Germinal center (tissue), 1 donor: Measurements from ENCODE around the gene TIGD3.
"Not testable (repeated sequence)": the region's sequence is repeated elsewhere in the genome, so short reads cannot be mapped to it uniquely, and the experiment has no call there.

Source experiments
- DNase-seq: peaks from one replicate; pipeline ENCODE4 v3.0.0; 2012; ENCODE audit warnings: mixed read lengths, low spot score

Gene TIGD3

DNA sequence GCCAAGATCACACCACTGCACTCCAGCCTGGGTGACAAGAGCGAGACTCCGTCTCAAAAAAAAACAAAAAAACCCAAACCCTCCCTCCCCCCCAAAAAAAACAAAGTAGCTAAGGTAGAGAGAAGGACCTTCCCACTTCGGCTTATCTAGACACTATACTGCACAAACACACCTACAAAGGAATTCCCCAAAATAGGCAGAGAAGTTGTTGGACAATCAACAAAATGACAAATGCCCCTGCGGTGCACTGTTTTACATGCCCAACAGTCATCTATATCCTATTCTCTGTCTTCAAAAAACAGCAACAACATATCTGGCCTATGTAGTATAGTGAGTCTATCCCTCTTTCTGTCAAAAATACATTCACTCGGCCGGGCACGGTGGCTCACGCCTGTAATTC lies 27.5 kb upstream of the TIGD3 start:
- no peak for DNase-seq

- DNase-seq = no peak
These were observed 25.1 kb upstream of the TIGD3 start for GRCh38 chr11:65329478-65329877.

GRCh38 chr11:65329944-65330403 lies 24.6 kb upstream of the TIGD3 start:
- DNase-seq = peak; percentile 71

- DNase-seq = no peak
These were observed 24.0 kb upstream of the TIGD3 start for GRCh38 chr11:65330544-65330943.

- not testable (repeated sequence) for DNase-seq
These were observed 22.0 kb upstream of the TIGD3 start for GRCh38 chr11:65332591-65332990.

DNA sequence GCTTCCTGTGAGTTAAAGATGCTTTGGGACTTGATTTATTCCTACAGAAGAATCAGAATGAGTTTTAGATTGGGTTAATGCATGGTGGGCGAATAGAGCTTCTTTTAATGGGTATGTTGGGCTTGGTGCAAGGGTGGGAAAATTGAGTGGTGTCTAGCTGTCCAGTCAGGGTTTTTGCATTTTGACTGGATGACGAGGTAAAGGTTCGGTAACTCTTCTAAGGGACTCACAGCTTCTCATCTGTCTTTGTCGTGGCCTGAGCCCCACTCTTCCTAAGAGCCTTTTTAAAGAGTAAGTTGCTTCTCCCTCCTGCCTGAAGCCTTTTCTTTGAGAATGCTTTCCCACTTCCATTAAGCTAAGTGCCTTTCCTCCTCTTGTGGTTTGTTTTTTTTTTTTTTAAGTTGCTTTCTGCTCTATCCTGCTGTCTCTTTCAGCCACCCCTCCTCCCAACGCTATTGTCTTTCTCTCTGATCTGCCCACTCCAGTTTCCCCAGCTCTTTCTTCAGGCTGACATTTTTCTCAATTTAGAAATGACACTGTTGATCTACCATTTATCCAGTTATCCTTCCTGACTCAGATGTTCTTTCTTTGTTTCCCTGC lies 19.8 kb upstream of the TIGD3 start:
- no peak for DNase-seq

DNA sequence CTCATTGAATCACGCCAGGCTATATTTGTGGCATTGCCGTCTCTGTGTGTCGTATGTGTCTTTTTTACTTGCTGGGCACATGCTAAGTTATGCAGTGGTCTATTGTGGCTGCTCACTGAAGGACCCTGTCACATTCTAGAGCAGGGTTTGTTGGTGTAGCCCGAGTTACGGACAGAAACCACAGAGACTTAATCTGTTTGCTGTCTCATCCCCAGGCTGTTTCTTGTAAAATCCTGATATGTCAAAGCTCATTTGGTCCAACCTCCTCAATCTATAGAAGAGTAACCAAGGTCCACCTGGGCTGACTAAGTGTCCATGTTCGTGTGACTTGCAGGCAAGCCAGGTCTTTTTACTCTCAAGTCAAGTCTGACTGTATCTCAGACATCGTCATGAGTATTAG lies 15.9 kb upstream of the TIGD3 start:
- DNase-seq = no peak

- DNase-seq = no peak
These were observed 14.3 kb upstream of the TIGD3 start for GRCh38 chr11:65340226-65340625.

- no peak for DNase-seq
These were observed 12.7 kb upstream of the TIGD3 start for GRCh38 chr11:65341856-65342255.

GRCh38 chr11:65351511-65351910 lies 3.0 kb upstream of the TIGD3 start:
- no peak for DNase-seq

DNA sequence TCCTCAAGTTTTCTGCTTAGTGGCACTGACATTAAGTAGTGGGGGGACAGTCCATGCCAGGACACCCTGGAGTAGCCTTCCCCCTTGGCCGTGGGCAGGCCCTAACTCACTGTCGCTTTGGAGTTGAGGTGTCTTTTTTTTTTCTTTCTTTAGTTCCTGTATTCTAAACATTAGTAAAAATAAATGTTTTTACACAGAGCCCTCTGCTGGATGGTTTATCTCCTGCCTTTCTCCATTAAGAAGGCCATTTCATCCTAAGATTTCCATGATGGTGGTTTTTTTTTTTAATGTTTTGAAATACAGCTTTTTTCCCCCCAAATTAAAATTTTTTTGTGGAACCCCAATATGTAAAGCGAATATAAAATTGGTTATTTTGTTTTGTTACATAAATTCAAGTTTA lies 1.8 kb upstream of the TIGD3 start:
- DNase-seq = no peak

DNA sequence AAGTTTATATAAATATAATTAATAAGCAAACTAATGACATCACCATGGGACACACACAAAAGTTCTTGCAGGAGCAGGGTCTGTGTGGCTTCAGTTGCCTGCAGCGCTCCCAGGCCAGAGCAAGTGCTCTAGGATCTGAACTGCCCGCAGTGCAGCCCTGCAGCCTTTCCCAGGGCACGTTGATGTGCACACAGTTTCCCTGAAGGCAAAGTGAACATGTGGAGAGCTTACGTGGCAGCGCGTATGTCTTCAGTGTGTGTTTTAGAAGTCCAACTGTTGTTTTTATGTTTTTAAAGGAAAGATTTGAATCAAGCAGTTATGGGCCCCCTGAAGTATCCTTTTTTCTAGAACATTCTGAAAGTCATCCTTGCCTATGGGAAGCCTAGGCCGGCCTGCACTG lies 1.2 kb upstream of the TIGD3 start:
- no peak for DNase-seq

- no peak for DNase-seq
These were observed 669 bp upstream of the TIGD3 start for GRCh38 chr11:65353900-65354264.

DNA sequence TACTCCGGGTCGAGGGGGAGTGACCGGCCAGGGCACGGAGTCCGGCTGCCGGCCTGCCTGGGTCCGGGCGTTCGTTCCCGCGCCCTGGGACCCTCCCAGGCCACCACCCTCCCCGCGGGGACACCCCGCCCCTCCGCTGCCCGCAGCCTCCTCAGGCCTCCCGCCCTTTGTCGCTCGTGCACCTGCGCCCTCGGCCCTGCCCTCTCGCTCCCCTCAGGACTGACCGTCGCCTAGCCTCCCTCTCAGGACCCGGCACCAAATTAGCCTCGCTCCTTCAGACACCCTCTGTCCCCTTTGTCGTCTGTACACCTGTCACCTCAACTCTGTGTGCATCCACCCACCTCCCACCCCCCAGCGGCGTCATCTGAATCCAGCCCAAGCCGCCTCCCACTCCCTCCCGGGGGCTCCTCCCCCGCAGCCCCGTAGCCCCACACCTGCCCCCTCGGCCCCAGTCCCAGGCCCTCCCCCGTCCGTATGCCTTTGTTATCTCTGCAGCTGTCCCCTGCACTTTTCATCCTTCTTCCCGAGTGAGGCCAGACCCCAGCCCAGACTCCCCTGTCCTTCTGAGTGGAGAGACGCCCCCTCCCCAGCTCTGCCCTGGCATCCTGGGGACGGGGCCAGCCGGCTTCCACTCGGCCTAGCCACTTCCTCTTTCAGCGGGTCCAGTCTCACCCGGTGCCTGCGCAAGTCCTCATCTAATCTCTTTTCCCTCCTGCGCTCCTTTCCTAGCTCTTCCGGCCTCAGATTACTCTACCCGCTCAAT lies 643 bp downstream of the TIGD3 start:
- peak; percentile 81 for DNase-seq

GRCh38 chr11:65355776-65356393 lies 1.3 kb downstream of the TIGD3 start:
- no peak for DNase-seq

DNA sequence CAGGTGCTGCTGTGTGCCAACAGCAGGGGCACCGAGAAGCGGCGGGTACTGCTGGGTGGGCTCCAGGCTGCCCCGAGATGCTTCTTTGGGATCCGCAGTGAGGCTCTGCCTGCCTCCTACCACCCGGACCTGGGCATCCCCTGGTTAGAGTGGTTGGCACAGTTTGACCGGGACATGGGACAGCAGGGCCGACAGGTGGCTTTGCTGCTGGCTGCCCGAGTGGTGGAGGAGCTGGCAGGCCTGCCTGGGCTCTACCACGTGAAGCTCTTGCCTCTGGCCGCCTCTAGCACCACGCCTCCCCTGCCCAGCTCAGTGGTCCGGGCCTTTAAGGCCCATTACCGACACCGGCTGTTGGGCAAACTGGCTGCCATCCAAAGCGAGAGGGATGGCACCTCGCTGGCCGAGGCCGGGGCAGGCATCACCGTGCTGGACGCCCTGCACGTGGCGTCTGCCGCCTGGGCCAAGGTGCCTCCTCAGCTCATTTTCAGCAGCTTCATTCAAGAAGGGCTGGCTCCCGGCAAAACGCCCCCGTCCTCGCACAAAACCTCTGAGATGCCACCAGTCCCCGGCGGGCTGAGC lies 1.9 kb downstream of the TIGD3 start:
- no peak for DNase-seq

GRCh38 chr11:65357856-65358356 lies 3.4 kb downstream of the TIGD3 start:
- DNase-seq = no peak

GRCh38 chr11:65362320-65362931 lies 7.9 kb downstream of the TIGD3 start:
- no peak for DNase-seq

GRCh38 chr11:65362966-65363365 lies 8.4 kb downstream of the TIGD3 start:
- no peak for DNase-seq

DNA sequence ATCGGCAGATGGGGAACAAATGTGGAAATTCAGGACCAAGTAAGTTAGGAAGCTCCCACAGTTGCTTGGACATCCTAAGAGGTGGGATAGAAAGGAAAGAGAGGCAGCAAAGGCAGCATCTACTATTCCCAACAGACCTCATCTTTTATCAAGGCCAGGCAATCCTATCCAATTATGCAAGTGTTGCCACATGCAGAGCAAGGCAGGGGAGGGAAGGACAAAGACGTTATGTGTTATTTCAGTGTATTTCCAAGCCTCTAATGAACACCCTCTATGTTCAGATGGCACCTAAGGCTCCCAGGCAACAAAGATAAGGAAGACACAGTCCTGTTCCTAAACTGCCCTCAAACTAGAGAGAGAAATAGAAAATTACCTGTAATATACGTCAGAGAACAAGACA lies 9.2 kb downstream of the TIGD3 start:
- no peak for DNase-seq

DNA sequence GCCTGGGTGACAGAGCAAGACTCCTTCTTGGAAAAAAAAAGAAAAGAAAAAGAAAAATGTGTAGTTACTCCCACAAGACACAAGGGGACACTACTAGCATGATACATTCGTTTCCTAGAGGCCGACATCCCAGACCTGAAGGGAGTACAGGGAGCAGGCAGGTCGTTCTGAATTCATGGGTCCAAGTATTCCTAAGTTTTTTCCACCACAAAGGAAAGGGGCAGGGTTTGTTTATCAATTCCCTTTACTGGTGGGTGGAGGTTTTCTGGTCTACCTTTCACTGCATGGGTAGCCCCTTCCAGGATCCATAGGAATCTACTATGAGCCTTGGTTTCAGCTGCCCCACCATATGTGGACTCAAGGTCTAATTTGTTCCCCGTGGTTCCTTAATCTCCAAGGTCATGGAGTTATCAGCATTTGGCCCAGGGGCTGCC lies 11.8 kb downstream of the TIGD3 start:
- DNase-seq = peak; percentile 78

- no peak for DNase-seq
These were observed 16.1 kb downstream of the TIGD3 start for GRCh38 chr11:65370659-65371049.
